IMR-90 (cell line): Measurements from ENCODE around the gene ITGAE. TPM values are rescaled to one million over a fixed set of nuclear protein-coding genes. Genes with fewer than 3 reads are reported as not detected.

ENCODE experiments used
- ATAC-seq: fragments of 200-7000 bp; cut with Tn5 transposase; 2 replicates; pipeline ENCODE4 v1.9.1; 2020; ENCODE audit warnings: low read depth, mild to moderate bottlenecking, moderate library complexity
- BruUV-seq: library from RNA; stranded (reverse); fragments of 400-500 nt; replicated peaks from 2 replicates; lab custom pipeline; 2021; lab: Mats Ljungman, UMichigan
- CTCF ChIA-PET: fragments of 300-600 bp; formaldehyde crosslinking; extraction: SDS; loops from one replicate; lab custom pipeline; 2021; ENCODE audit warnings: antibody characterized with exemption; lab: Yijun Ruan, JAX
- POLR2A ChIA-PET: fragments of 300-600 bp; sonication (Branson Sonifier 250); formaldehyde crosslinking; loops from one replicate; lab custom pipeline; 2022; ENCODE audit warnings: antibody characterized with exemption; ENCODE audit not compliant: unreplicated experiment; lab: Charles Lee
- DNase-seq: peaks from one replicate; pipeline ENCODE4 v3.0.0; 2013
- H2AFZ ChIP-seq: replicated peaks from 2 replicates; pipeline ENCODE3; 2013; ENCODE audit warnings: low read length, mild to moderate bottlenecking; ENCODE audit not compliant: poor library complexity
- H2AK5ac ChIP-seq: 2 replicates; pipeline ENCODE4 v1.6.1; 2013; ENCODE audit warnings: low read depth, low read length, inconsistent platforms
- H2AK9ac ChIP-seq: replicated peaks from 2 replicates; pipeline ENCODE3; 2013; ENCODE audit warnings: mild to moderate bottlenecking, low read depth, low read length, moderate library complexity; ENCODE audit not compliant: poor library complexity
- H2BK120ac ChIP-seq: 2 replicates; pipeline ENCODE4 v1.6.1; 2013; ENCODE audit warnings: low read depth, low read length, inconsistent platforms
- H2BK15ac ChIP-seq: 3 replicates; pipeline ENCODE4 v1.6.1; 2013; ENCODE audit warnings: low read depth, low read length, inconsistent platforms
- H2BK20ac ChIP-seq: 2 replicates; pipeline ENCODE4 v1.6.1; 2013; ENCODE audit warnings: low read depth, mild to moderate bottlenecking, inconsistent platforms, low read length, moderate library complexity
- H2BK5ac ChIP-seq: 2 replicates; pipeline ENCODE4 v1.6.1; 2013; ENCODE audit warnings: mild to moderate bottlenecking, low read depth, low read length, inconsistent platforms; ENCODE audit not compliant: poor library complexity, severe bottlenecking
- H3K14ac ChIP-seq: replicated peaks from 2 replicates; pipeline ENCODE4 v1.6.1; 2013; ENCODE audit warnings: low read depth, low read length, inconsistent platforms
- H3K18ac ChIP-seq: 2 replicates; pipeline ENCODE4 v1.6.1; 2013; ENCODE audit warnings: low read depth, low read length, control low read depth
- H3K23ac ChIP-seq: 2 replicates; pipeline ENCODE4 v1.6.1; 2013; ENCODE audit warnings: low read depth, low read length, inconsistent platforms
- H3K27ac ChIP-seq: 2 replicates; pipeline ENCODE4 v1.5.1; 2013; ENCODE audit warnings: mild to moderate bottlenecking, control low read depth, low read length; ENCODE audit not compliant: insufficient read depth
- H3K27me3 ChIP-seq: 2 replicates; pipeline ENCODE4 v1.6.1; 2013; ENCODE audit warnings: low read length; ENCODE audit not compliant: control insufficient read depth, insufficient read depth
- H3K36me3 ChIP-seq: 2 replicates; pipeline ENCODE4 v1.6.1; 2013; ENCODE audit warnings: low read length, mixed read lengths; ENCODE audit not compliant: control insufficient read depth, insufficient read depth
- H3K4ac ChIP-seq: 2 replicates; pipeline ENCODE4 v1.6.1; 2013; ENCODE audit warnings: low read depth, low read length, inconsistent platforms
- H3K4me1 ChIP-seq: 2 replicates; pipeline ENCODE4 v1.6.1; 2013; ENCODE audit warnings: low read length, mixed read lengths; ENCODE audit not compliant: control insufficient read depth, insufficient read depth
- H3K4me2 ChIP-seq: 2 replicates; pipeline ENCODE4 v1.6.1; 2013; ENCODE audit warnings: low read depth, mild to moderate bottlenecking, control low read depth, low read length, moderate library complexity
- H3K4me3 ChIP-seq: 2 replicates; pipeline ENCODE4 v1.5.1; 2013; ENCODE audit warnings: low read depth, mild to moderate bottlenecking, control low read depth, low read length, moderate library complexity; ENCODE audit not compliant: insufficient read depth
- H3K56ac ChIP-seq: 2 replicates; pipeline ENCODE4 v1.6.1; 2013; ENCODE audit warnings: low read length, inconsistent platforms; ENCODE audit not compliant: insufficient read depth; ENCODE audit errors: extremely low read depth
- H3K79me1 ChIP-seq, 2 experiments: 2 replicates each; pipeline ENCODE4 v1.6.1; 2013; ENCODE audit warnings: low read length in 2 of 2, inconsistent platforms in 1 of 2, low read depth in 1 of 2
- H3K9ac ChIP-seq: 2 replicates; pipeline ENCODE4 v1.6.1; 2013; ENCODE audit warnings: low read depth, low read length, control low read depth
- H3K9me1 ChIP-seq: 2 replicates; pipeline ENCODE4 v1.6.1; 2013; ENCODE audit warnings: low read length, inconsistent platforms; ENCODE audit not compliant: insufficient read depth
- H3K9me3 ChIP-seq: 2 replicates; pipeline ENCODE4 v1.6.1; 2013; ENCODE audit warnings: low read length; ENCODE audit not compliant: control insufficient read depth, insufficient read depth
- H4K20me1 ChIP-seq: 2 replicates; pipeline ENCODE4 v1.6.1; 2013; ENCODE audit warnings: low read length, inconsistent platforms; ENCODE audit not compliant: insufficient read depth
- H4K5ac ChIP-seq: 2 replicates; pipeline ENCODE4 v1.6.1; 2013; ENCODE audit warnings: mild to moderate bottlenecking, low read depth, low read length, control low read depth
- H4K8ac ChIP-seq, 2 experiments: 2 replicates each; pipeline ENCODE4 v1.6.1; 2013; ENCODE audit warnings: low read depth in 2 of 2, low read length in 2 of 2, control low read depth in 1 of 2, inconsistent platforms in 1 of 2
- H4K91ac ChIP-seq: 2 replicates; pipeline ENCODE4 v1.6.1; 2013; ENCODE audit warnings: low read depth, low read length, inconsistent platforms; ENCODE audit not compliant: insufficient read depth
- MAFK ChIP-seq: IDR thresholded peaks from 2 replicates; pipeline ENCODE4 v1.6.1; 2012; ENCODE audit warnings: low read depth, low read length, improper control_type of control experiment
- RAD21 ChIP-seq: IDR thresholded peaks from 2 replicates; pipeline ENCODE4 v1.6.1; 2012; ENCODE audit warnings: low read length, improper control_type of control experiment
- WGBS, 2 experiments: methylation state at CpG; one replicate each; pipeline versions ENCODE4 v1.1.5 to v1.1.7; 2013; ENCODE audit warnings: missing lambda C conversion rate in 2 of 2; ENCODE audit not compliant: insufficient read length in 1 of 2; ENCODE audit errors: extremely low coverage in 2 of 2; 5-methylcytosine and 5-hydroxymethylcytosine counted together
- dilution Hi-C: fragments of 300-500 bp; cut with HindIII; formaldehyde crosslinking; loops from one replicate; pipeline ENCODE4 v1.14.3; 2018; ENCODE audit warnings: low sequenced_read_pairs; ENCODE audit not compliant: unreplicated experiment
- in situ Hi-C: fragments of 300-500 bp; cut with MboI; formaldehyde crosslinking; loops from 3 replicates; pipeline ENCODE4 v1.14.3; 2019; ENCODE audit warnings: low sequenced_read_pairs, inconsistent platforms, mixed read lengths
- intact Hi-C: fragments of 100-400 bp; cut with micrococcal nuclease; formaldehyde crosslinking; loops from 2 replicates; pipeline ENCODE4 v1.10.0; 2022
- polyA plus RNA-seq, 3 experiments: library from polyadenylated mRNA; depleted of rRNA; stranded (reverse); fragments of >200 nt; gene quantifications; 2 replicates each; pipeline ENCODE4 v1.2.3, GENCODE V29; 2012; ENCODE audit warnings: low replicate concordance in 1 of 3
- total RNA-seq: library from RNA; depleted of rRNA; stranded (reverse); fragments of >200 nt; gene quantifications from 2 replicates; pipeline ENCODE4 v1.2.3, GENCODE V29; 2012
- TF ChIP-seq, protein P1 (sequence below): fragments of 150-350 bp; IDR thresholded peaks from 2 replicates; pipeline ENCODE4 v1.6.1; 2016; ENCODE audit warnings: low read depth, mild to moderate bottlenecking, low read length, moderate library complexity, borderline replicate concordance
- TF ChIP-seq, protein P2 (sequence below): fragments of 150-350 bp; IDR thresholded peaks from 2 replicates; pipeline ENCODE4 v1.6.1; 2017; ENCODE audit warnings: mild to moderate bottlenecking, antibody characterized with exemption, low read length, low read depth

The ITGAE gene
- total and polyA plus RNA-seq, 2 of the 4 experiments (the other 2 are of a cell fraction), result 54.1 to 60.8 TPM

DNA sequence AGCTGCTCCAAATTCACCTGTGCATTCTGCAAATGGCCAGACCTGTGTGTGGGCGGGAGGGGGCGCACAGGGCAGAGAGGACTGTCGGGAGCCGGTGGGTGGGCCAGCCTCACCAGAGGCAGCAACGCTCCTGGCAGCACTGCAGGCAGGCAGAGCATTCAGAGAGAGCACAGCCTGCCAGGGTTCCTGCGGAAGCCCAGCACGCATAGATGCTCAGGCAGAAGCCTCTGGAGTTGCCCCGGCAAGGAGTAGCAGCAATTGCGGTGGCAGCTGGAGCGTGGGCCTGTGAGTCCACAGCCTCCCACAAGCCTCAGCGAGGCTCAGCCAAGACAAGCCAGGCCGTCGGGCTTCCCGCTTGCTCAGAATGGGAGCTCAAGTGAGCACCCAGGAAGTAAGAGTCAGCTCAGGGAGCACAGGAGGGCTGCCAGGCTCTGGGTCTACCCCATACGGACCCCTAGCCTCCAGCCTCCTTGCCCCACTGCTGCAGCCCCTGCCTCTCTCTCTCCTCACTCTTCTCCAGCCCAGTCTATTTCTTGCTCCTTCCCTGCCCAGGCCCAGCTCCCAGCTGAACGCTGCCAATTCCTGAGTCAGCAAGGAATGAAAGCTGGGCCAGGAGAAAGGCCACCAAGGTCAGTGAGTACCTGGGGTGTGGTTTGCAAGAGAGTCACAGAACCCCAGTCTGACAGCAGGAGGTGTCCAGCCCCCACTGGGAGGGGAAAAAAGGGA lies 122.7 kb downstream of the ITGAE start:
- TF ChIP-seq, protein P1, sequence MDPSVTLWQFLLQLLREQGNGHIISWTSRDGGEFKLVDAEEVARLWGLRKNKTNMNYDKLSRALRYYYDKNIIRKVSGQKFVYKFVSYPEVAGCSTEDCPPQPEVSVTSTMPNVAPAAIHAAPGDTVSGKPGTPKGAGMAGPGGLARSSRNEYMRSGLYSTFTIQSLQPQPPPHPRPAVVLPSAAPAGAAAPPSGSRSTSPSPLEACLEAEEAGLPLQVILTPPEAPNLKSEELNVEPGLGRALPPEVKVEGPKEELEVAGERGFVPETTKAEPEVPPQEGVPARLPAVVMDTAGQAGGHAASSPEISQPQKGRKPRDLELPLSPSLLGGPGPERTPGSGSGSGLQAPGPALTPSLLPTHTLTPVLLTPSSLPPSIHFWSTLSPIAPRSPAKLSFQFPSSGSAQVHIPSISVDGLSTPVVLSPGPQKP, result no peak
- TF ChIP-seq MAFK (peak; percentile 53; the same call in 1 of the 2 replicates), RAD21 (no peak)
- TF ChIP-seq, protein P2, sequence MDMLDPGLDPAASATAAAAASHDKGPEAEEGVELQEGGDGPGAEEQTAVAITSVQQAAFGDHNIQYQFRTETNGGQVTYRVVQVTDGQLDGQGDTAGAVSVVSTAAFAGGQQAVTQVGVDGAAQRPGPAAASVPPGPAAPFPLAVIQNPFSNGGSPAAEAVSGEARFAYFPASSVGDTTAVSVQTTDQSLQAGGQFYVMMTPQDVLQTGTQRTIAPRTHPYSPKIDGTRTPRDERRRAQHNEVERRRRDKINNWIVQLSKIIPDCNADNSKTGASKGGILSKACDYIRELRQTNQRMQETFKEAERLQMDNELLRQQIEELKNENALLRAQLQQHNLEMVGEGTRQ, result no peak
- BruUV-seq, result no TSS peak
- CTCF ChIA-PET, result interaction anchor here (0.6 to 1.4 kb wide), 2 partner anchors 56 to 59 kb away, joined by 3 read pairs; no protein-coding TSS in a partner anchor
- peak; percentile 46 for ATAC-seq
- Histone ChIP-seq H3K18ac (no peak overlapping the region), H2AK9ac (no peak overlapping the region), H3K79me1 (no peaks in the 10 kb centered on the region), H2BK5ac (no peak overlapping the region), H4K8ac (no peak overlapping the region), H4K5ac (no peak overlapping the region), H3K9ac (no peak overlapping the region), H2BK15ac (no peak overlapping the region), H3K36me3 (no peaks in the 10 kb centered on the region), H2AK5ac (no peak overlapping the region), H3K4me2 (no peak overlapping the region), H3K14ac (no peak overlapping the region), H4K20me1 (no peaks in the 10 kb centered on the region), H3K9me3 (no peaks in the 10 kb centered on the region), H3K4me3 (no peak overlapping the region), H3K27ac (no peak overlapping the region), H4K91ac (no peak overlapping the region), H3K9me1 (no peaks in the 10 kb centered on the region), H3K23ac (no peak overlapping the region), H3K4ac (no peak overlapping the region), H2BK20ac (no peak overlapping the region), H3K56ac (no peak overlapping the region; the same call in 1 of the 2 replicates), H3K27me3 (peaks cover 2% of the 10 kb centered on the region; the same call in 1 of the 2 replicates), H2BK120ac (no peak overlapping the region), H2AFZ (peak overlapping the region; percentile 79), H3K4me1 (no peaks in the 10 kb centered on the region)
- POLR2A ChIA-PET, result no interaction called here
- DNase-seq, result peak; percentile 45
- in situ Hi-C loops, result no loop called here
- intact Hi-C loops, result no loop called here
- dilution Hi-C loops, result no loop called here
- 13% methylated on average over 3 of the region's 16 CpGs; no CpG with 5 or more reads in 1 of the 2 experiments for WGBS, 2 experiments
